Stimulated activated CD8-positive, alpha-beta memory T cell treated with anti-CD3 and anti-CD28 coated beads, Interleukin-12 subunit alpha, Interleukin-12 subunit beta, amount 100 ng/mL, for 24 hours (primary cell): ENCODE measurements around the gene C12orf43.

Experiments
- DNase-seq: peaks from one replicate; pipeline ENCODE4 v3.0.0-alpha.2; 2020; ENCODE audit errors: extremely low read depth

C12orf43 gene

GRCh38 chr12:120999191-121000120, 16.8 kb downstream of the C12orf43 start:
- DNase-seq: no peak

GRCh38 chr12:120998435-120998834, 17.9 kb downstream of the C12orf43 start:
- DNase-seq: no peak

DNA sequence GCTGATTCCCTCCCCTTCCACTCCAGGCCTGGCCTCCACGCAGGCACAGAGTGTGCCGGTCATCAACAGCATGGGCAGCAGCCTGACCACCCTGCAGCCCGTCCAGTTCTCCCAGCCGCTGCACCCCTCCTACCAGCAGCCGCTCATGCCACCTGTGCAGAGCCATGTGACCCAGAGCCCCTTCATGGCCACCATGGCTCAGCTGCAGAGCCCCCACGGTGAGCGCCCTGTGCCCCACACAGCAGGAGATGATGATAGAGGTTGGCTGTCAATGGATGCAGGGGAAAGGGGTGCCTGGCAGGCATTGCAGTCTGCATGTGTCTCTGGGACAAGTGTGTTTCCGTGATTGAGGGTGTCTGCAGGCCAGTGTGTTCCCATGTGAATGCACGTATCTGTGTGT, 18.8 kb downstream of the C12orf43 start:
- DNase-seq: no peak

- no peak for DNase-seq
Observed at GRCh38 chr12:120996133-120996746, 20.0 kb downstream of the C12orf43 start.

DNA sequence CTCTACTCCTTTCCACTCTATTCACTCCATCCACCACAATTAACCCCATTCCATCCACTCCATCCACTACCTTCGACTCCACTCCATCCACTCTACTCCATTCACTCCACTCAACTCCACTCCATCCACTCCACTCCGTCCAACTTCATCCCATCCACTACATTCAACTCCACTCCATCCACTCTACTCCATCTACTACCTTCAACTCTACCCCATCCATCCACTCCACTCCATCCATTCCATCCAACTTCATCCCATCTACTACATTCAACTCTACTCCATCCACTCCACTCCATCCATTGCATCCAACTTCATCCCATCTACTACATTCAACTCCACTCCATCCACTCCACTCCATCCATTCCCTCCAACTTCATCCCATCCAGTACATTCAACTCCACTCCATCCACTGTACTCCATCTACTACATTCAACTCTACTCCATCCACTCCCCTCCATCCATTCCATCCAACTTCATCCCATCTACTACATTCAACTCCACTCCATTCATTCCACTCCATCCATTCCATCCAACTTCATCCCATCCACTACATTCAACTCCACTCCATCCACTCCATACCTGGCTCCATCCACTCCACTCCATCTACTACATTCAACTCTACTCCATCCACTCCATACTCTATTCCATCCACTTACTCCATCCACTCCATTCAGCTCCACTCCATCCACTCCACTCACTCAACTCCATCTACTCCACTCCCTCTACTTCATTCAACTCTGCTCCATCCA, 21.5 kb downstream of the C12orf43 start:
- no peak for DNase-seq

- no peak for DNase-seq
Observed at GRCh38 chr12:120994059-120994458, 22.2 kb downstream of the C12orf43 start.

DNA sequence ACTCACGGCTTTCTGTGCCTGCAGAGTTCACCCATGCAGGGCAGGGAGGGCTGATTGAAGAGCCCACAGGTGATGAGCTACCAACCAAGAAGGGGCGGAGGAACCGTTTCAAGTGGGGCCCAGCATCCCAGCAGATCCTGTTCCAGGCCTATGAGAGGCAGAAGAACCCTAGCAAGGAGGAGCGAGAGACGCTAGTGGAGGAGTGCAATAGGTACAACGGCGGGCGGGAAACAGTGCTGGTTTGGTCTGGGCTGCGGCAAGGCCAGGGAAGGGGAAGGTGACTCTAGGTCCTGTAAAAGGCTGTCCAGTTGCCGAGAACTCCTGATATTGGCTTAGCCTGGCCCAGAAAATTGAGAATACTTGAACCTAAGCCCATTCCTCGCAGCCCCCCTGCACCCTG, 22.8 kb downstream of the C12orf43 start:
- DNase-seq: no peak

- DNase-seq: no peak
Observed at GRCh38 chr12:120992989-120993388, 23.3 kb downstream of the C12orf43 start.

GRCh38 chr12:120991965-120992364, 24.3 kb downstream of the C12orf43 start:
- no peak for DNase-seq

GRCh38 chr12:120990487-120991055, 25.7 kb downstream of the C12orf43 start:
- DNase-seq: no peak

- DNase-seq: no peak
Observed at GRCh38 chr12:120989687-120990086, 26.6 kb downstream of the C12orf43 start.

- DNase-seq: no peak
Observed at GRCh38 chr12:120988658-120989057, 27.6 kb downstream of the C12orf43 start.

DNA sequence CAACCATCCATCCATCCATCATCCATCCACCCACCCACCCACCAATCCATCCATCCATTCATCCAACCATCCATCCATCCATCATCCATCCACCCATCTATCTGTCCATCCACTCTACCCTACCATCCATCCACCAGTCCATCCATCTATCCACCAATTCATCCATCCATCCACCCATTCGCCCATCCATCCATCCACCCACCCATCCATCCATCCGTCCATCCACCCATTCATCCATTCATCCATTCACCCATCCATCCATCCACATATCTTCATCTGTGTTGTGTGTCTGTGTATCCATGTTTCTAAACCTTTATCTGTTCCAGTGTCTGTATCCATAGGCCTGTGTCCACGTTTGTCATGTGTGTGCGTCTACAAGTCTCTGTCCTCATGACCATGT, 28.1 kb downstream of the C12orf43 start:
- no peak for DNase-seq

DNA sequence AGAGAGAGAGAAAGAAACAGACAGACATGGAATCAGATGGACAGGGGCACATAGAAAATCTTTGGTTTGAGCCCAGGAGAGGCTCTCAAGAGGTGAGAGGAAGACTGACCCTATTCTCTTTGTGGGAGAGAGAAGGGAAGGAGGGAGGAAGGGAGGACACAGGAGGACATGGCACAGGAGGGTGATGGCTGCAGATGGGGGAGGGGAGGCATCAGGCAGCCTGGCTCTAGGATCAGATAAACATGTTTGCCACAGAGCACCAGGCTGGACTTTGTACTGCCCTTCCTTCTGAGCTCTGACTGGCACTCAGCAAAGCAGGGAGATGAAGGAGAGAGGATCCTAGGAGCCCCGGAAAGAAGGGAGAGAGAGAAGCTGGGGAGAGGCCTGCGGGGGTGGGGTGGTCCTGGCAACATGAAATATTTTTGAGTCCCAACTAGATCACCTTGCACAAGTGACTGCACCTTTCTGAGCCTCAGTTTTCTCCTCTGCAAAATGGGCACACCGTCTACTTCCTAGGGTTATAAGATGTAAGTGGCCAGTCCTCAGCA, 31.9 kb downstream of the C12orf43 start:
- no peak for DNase-seq

DNA sequence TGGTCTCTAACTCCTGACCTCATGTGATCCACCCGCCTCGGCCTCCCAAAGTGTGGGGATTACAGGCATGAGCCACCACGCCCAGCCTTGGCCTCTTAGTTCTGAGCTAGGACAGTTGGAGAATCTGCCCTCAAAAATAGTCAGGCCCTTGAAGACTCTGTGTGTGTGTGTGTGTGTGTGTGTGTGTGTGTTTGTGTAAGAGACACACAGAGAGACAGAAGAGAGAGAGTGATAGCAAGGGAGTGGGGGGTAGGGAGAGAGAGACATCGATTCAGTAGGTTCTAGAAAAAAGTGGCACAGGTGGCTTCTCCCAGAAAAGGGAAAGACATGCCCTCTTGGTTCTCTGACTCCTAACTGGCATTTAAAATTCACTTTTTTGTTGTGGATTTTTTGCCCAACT, 32.5 kb downstream of the C12orf43 start:
- DNase-seq: no peak

- DNase-seq: no peak
Observed at GRCh38 chr12:120982659-120983058, 33.6 kb downstream of the C12orf43 start.

- no peak for DNase-seq
Observed at GRCh38 chr12:120981407-120981941, 34.8 kb downstream of the C12orf43 start.

DNA sequence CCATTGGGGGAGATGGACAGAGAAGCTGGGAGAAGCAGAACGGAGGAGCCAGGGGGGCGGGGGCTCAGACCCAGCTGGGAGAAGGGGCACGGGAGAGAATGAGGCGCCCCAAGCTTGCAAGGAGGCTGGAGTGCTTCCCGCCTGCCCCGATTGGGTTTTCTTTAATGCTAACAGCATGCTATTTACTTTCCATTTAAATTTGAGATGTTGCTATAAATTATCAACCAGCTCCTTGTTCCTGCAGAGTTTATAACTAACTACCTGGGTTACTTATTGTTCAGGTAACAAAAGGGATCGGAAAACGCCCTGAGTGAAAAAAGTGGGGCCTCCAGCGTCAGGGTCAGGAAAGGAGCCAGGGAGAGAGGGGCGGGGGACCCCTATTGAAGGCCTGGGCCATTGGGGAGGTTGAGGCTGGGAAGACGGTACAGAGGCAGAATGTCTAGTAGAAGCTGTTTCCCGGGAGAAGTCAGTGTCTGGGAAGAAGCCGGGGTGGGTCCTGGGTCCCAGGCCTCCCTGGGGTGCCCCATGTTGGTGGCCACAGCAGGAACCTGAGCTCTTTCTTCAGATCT, 35.4 kb downstream of the C12orf43 start:
- no peak for DNase-seq

- no peak for DNase-seq
Observed at GRCh38 chr12:120979862-120980696, 36.2 kb downstream of the C12orf43 start.

GRCh38 chr12:120979220-120979861, 36.9 kb downstream of the C12orf43 start:
- DNase-seq: no peak
